Measurements from ENCODE around the gene SKAP2.

The SKAP2 gene

GRCh38 chr7:26864309-26865093, at the start of gene SKAP2:
Gene SKAP2, minus strand, starts transcription at chr7:26864590. Its CDS starts 161 bp downstream, at chr7:26864429.
- peak; percentile 90 to 96 for DNase-seq

DNA sequence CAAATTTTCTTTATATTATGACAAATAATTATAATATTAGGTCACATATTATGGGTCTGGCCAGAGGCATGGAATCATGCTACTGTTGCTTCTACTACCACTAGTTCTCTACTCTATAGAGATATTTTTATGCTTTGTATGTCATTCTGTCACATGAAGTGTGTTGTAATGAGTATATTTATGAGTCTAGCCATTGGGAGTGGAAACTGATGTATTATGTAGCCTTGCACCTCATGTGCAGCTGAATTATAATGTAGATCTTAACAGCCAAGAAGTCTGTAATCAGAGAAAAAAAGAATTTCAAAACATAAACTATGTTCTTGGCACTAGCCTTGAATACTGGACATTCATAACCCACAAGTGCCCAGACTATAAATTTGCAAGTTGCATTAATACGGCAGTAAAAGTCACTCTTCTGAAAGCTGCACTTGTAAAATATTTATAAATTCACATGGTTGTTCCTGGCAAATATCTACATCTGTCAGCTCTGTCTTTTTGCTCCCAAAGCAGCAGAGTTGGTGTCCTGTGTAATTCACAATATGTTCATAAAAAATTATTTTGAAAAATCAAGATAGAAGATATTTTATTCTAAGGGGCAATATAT, 48.6 kb upstream of the SKAP2 start:
- DNase-seq, result no peak

DNA sequence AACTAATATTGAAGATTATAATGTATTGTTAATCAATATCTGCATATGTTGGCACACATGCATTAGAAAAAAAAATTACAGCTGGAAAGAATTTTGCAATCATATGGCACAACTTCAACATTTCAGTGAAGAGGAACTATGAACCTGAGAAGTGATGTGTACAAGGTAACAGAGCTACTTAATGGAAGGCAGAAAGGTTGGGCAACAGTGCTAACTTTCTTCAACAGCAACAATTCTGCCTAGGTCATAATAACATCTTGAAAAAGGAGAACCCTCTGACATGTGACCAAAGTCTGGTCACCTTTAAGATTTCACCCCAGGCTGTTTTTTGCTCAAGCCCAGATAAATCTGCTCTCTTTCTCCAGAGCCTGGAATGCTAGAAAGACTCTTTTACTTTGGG, 47.9 kb upstream of the SKAP2 start:
- DNase-seq, result no peak

DNA sequence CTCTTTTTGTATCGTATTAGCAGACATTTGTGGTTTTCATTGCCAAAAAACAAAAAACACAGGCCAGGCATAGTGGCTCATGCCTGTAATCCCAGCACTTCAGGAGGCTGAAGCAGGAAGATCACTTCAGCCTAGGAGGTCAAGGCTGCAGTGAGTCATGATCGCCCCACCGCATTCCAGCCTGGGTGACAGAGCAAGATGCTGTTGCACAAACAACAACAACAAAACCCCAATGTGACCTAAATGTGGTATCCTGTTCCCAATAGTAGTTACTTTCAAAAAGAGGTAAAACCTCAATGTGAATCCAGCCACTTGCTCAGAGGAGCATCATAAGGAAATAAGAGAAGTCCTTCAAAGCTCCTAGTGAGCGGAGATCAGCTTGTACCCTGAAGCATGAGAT, 45.8 kb upstream of the SKAP2 start:
- DNase-seq, result peak; percentile 34 to 75

- DNase-seq, result peak in 1 of 2 experiments; percentile 2
Observed at GRCh38 chr7:26900251-26900650, 35.9 kb upstream of the SKAP2 start.

GRCh38 chr7:26899519-26899918, 35.1 kb upstream of the SKAP2 start:
- no peak for DNase-seq

- DNase-seq, result no peak
Observed at GRCh38 chr7:26898891-26899290, 34.5 kb upstream of the SKAP2 start.

DNA sequence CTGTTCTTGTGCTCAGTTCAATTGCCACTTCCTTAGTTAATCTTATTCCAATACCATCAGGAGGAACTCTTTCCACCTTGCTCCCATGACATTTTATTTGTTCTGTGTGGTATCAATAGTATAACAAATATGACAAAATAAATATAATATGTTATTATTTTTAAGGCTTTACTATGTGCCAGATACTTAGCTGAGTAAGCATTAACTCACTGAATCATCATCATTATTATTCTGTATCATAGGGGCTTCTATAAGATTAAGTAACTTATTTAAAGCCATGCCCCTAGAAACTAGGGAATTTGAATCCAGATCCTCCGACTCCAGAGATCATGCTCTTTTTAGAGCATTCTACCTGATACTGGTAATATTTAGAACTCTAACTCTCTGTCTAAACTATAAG, 33.5 kb upstream of the SKAP2 start:
- DNase-seq, result no peak

DNA sequence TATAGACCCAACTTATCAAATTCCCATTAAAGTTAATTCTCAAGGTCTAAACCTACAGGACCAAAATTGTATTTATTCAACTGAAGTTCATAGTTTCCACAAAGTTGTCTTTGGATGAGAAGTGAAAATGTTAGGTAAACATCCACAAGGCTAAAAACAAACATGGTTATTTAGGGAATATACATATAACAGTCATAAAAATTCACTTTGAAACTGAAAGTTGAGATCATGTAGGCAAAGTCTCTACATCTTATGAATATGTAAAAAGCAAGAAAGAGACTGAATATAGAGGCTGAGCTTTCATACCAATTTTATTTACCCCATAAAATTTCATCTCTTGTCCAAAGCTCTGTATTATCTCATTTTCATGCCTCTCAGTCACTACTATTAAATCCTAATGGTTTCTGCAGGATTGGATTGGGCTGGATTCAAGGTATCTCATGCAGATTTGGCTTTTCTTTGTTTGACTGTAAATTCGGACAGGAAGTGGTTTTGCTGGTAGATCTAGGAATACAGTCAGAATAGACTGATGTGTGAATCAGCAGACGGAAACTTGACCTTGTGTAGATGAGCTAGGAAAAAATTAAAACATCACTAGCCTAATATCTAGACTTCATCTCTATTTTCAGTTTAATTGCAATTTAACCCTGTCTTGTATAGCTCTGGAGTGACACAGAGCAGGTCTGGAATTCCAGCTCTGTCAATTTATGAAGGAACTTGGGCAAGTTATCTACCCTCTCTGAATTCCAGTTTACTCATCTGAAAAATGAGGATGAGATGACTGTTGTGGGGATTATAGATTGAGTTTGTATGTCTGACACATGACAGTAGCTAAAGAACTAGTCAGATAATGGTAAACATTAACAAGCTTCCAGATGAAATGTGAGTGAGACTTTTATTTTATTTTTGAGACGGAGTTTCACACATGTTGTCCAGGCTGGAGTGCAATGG, 27.3 kb upstream of the SKAP2 start:
- no peak for DNase-seq

DNA sequence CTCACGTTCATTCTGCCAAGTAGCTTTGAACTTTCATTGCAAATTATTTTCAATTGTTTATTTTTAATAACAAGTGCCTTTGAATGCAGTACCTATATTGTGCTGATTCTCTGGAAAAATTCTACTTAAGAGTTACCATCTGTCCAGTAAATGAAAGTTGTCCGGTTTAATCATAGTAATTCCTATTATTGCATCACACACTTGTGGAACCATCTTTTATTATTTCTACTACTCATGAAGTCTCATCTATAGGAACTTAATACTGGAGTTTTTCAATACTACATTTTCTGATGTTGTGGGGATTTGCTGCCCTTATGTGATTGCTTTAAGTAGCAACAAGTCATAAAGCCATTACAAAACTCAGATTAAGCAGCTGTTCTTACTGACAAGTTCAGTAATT, 16.5 kb upstream of the SKAP2 start:
- no peak for DNase-seq

- no peak for DNase-seq
Observed at GRCh38 chr7:26879671-26880070, 15.3 kb upstream of the SKAP2 start.

DNA sequence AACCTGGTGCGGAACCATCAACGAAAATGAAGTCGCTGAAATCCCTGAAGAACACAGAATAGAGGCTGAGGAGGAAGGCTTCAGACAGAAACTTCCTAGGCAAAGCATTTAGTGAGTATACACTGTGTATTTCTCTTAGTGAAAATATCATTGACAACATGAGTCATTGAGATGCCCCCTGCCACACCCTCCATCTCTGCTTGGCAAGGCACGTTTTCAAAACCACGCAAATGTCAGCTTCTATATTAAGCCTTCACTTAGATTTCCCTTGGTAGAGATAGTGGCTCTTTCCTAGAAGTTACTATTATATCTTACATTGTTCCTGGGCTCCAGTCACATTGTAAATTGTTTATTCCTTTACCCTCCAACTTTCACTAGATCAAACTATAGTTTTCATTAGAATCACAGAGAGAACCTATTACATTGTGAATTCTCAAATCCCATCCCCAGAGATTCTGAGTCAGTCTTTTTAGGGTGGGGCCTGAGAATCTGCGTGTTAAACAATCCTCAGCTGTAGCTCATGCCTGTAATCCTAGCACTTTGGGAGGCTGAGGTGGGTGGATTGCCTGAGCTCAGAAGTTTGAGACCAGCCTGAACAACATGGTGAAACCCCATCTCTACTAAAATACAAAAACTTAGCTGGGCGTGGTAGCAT, 4.6 kb upstream of the SKAP2 start:
- no peak for DNase-seq

GRCh38 chr7:26865094-26865388, 651 bp upstream of the SKAP2 start:
- no peak for DNase-seq

DNA sequence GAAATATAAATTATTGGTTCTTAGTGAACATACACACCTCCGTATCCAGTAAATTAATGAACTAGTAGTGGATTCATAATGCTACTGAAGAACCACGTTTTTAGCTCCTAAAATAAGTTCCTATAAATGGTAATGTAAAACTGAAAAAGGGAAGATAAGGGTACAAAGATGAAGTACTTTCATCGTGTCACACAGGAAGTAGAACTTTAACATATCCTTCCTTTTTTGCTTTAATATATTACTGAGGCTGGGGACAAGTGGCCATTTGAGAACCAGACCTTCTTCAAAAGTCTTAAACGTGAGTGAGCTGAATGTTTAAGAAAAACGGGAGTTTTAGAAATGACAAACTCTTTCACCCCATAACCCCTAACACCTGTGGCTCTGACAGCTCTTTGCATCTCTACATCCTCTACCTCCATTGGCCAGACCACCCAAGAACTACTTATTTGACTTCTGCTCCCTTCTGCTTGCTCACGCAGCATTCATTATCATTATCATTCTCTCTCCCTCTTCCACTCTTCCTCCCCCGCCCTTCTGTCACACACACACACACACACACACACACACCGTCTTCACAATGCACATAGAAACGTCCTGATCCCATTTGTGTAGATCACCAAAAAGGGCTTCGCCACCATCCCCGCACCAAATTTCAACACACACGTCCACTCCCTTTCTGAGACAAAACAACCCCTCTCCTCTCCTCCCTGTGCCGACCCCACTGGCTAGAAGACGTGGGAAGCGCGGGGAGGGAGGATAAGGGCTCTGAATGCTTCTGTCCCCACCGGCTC, 677 bp downstream of the SKAP2 start:
- peak in 1 of 2 experiments; percentile 35 for DNase-seq

DNA sequence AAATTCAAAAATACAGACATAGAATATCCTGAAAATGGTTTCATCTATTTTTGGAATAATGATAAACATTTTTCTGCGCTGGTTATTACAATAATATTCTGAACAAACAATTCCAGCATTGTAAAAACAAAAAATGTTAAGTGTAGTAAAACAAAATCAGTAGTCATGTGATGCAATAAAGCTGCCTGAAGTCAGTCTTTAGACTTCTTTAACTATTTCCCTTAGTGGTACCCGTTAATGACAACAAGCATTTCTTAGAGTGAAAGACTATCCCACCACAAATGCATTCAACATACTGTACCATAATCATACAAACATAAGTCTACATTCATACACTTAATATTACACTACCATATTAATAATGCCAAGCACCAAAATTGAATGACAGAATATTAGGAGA, 1.6 kb downstream of the SKAP2 start:
- DNase-seq, result no peak

- no peak for DNase-seq
Observed at GRCh38 chr7:26861050-26861449, 3.3 kb downstream of the SKAP2 start.

DNA sequence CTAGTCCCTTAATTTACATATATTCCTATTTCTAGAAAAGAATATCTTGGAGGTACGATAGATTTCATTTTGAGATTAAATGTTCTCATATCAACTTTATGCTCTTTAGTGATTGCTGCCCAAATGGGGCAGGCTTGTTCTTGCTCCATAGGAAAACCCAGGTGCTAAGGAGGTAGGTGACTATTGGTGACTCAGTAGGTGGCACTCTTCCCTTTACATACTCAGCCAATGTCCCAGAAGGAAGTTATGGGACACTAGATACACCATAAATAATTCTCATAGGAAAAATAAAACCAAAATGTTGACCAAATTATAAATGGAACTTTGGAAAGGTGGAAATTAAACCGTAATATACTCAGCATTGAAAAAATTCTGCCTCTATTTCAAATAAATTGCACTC, 4.0 kb downstream of the SKAP2 start:
- DNase-seq, result peak in 1 of 2 experiments; percentile 45

- no peak for DNase-seq
Observed at GRCh38 chr7:26859720-26860119, 4.7 kb downstream of the SKAP2 start.

GRCh38 chr7:26858735-26859134, 5.7 kb downstream of the SKAP2 start:
- no peak for DNase-seq

DNA sequence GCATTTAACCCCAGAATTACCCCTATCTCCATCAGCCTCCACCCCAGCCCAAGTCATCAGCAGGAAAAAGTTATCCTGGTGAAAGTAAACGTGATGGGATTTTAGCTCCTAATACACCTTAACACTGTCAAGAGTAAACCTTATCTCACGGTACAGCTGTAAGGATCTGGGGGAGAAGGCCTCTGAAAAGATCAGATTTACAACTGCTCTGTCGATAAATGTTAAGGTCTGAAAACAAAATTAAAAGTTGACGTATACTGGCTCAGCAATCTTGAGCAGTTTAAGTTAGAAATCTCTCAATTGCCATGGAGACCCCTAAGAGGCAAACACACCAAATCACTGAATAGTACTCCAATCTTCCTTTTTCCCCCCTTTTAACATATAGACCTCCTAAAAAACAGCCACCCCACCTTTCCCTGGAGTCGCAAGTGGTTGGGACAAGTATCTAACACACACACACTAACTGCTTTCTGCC, 6.1 kb downstream of the SKAP2 start:
- no peak for DNase-seq

DNA sequence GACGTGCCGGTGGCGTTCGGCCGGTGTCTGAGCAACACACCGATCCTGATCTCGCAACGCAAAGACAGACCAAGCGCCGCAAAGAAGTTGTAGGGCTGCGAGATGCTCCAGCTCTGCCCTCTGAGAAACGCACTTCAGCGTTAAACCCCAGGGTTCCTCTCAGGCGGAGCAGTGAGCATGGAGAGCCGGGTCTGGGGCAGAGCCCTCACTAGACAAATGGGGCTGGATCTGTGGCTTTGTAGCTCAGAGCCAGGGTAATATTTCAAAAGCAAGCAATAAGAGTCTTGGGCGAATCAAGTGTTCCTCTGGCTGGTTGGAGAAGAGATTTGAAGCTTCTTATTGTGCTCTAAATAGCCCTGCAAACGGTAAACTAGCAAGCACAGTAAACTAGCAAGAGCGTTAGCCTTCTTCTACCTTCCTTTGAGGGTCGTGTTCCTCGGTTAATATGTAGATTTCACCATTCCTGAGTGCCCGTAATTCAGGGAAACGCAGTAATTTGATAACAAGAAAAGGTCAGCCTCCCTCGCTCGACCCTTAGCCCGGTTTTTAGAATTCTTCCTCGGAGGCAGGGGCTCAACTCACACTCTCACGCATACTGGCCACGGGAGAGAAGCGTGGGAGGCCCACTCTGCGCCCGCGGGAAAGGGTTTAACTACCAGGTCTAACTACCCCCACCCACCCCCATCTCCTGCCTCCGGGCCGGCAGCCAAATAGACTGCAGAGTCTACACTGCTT, 6.7 kb downstream of the SKAP2 start:
- DNase-seq, result no peak

DNA sequence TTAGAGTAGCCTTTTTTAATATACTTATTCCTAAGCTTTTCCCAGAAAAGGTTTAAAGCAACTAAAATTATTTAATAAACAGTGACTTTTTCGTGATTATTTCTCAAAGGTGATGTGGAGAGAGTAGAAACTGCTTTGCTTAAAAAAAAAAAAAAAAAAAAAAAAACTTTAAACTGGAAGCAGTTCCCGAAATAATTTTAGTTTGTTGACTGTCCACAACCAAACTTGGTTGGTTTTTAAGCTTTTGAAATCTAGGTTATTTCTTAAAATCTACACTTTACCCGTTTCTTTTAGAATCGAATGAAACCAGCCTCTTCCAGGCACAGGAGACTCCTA, 7.3 kb downstream of the SKAP2 start:
- no peak for DNase-seq
